HepG2 (cell line): ENCODE measurements around the gene MMP25. TPM values are rescaled to one million over a fixed set of nuclear protein-coding genes. Genes with fewer than 3 reads are reported as not detected.

ENCODE experiments used
- HBP1 ChIP-seq: IDR thresholded peaks from 2 replicates; pipeline ENCODE4 v1.6.1; 2016; ENCODE audit warnings: low read depth, control low read depth
- HMGXB4 ChIP-seq, 2 experiments: sonication (generic) in 1 of 2; formaldehyde crosslinking in 1 of 2; IDR thresholded peaks; 2 replicates each; pipeline versions ENCODE4 v1.4.0 to v1.6.1; 2018 to 2020; ENCODE audit warnings: missing genetic modification reagents in 2 of 2, borderline replicate concordance in 1 of 2, low read depth in 1 of 2, mild to moderate bottlenecking in 1 of 2, missing biosample characterization in 1 of 2
- KDM2A ChIP-seq: sonication (generic); formaldehyde crosslinking; IDR thresholded peaks from 2 replicates; pipeline ENCODE4 v1.4.0; 2020; ENCODE audit warnings: low read depth, missing genetic modification reagents, borderline replicate concordance
- MAX ChIP-seq: IDR thresholded peaks from 2 replicates; pipeline ENCODE4 v1.6.1; 2012; ENCODE audit warnings: inconsistent platforms
- NFYB ChIP-seq: sonication (generic); formaldehyde crosslinking; IDR thresholded peaks from 2 replicates; pipeline ENCODE4 v1.4.0; 2020; ENCODE audit warnings: missing genetic modification reagents
- TEF ChIP-seq: sonication (generic); formaldehyde crosslinking; IDR thresholded peaks from 2 replicates; pipeline ENCODE4 v1.5.0; 2020; ENCODE audit warnings: missing genetic modification reagents
- TIGD3 ChIP-seq: sonication (generic); formaldehyde crosslinking; IDR thresholded peaks from 2 replicates; pipeline ENCODE4 v1.5.1; 2020; ENCODE audit warnings: mild to moderate bottlenecking, missing genetic modification reagents, borderline replicate concordance
- UBTF ChIP-seq: sonication (generic); formaldehyde crosslinking; IDR thresholded peaks from 2 replicates; pipeline ENCODE4 v1.4.0; 2020; ENCODE audit warnings: mild to moderate bottlenecking, missing genetic modification reagents
- ZNF292 ChIP-seq: sonication (generic); formaldehyde crosslinking; IDR thresholded peaks from 2 replicates; pipeline ENCODE4 v1.8.1; 2022; ENCODE audit warnings: mild to moderate bottlenecking, low read depth, missing genetic modification reagents, borderline replicate concordance
- ZNF484 ChIP-seq: sonication (generic); formaldehyde crosslinking; IDR thresholded peaks from 2 replicates; pipeline ENCODE4 v1.5.1; 2020; ENCODE audit warnings: mild to moderate bottlenecking, low read depth, missing genetic modification reagents, borderline replicate concordance
- ZNF501 ChIP-seq: sonication (generic); formaldehyde crosslinking; IDR thresholded peaks from 2 replicates; pipeline ENCODE4 v1.5.1; 2020; ENCODE audit warnings: mild to moderate bottlenecking, moderate library complexity, missing genetic modification reagents
- ZNF574 ChIP-seq: sonication (generic); formaldehyde crosslinking; IDR thresholded peaks from 2 replicates; pipeline ENCODE4 v1.4.0; 2020; ENCODE audit warnings: missing genetic modification reagents
- ZNF580 ChIP-seq: IDR thresholded peaks from 2 replicates; pipeline ENCODE4 v1.6.1; 2016; ENCODE audit warnings: low read depth, borderline replicate concordance
- polyA plus RNA-seq, 8 experiments: library from polyadenylated mRNA; depleted of rRNA in 3 of 8; stranded (reverse) in 7 of 8; unstranded in 1 of 8; fragments of >200 nt; fragmentation: Illumina TruSeq in 4 of 8; extraction: Trizol in 4 of 8; gene quantifications; 2 replicates each; pipeline versions ENCODE4 v1.2.1 to v1.2.3, GENCODE V29; 2011 to 2016; ENCODE audit warnings: low read depth in 4 of 8, missing spikeins in 1 of 8, mixed read lengths in 1 of 8; ENCODE audit not compliant: insufficient read depth in 1 of 8
- total RNA-seq, 5 experiments: library from RNA; depleted of rRNA; stranded (reverse); fragments of >200 nt; fragmentation: Illumina TruSeq; extraction: Trizol; gene quantifications; 2 replicates each; pipeline ENCODE4 v1.2.3, GENCODE V29; 2016; ENCODE audit warnings: low read depth in 1 of 5

The MMP25 gene
- total and polyA plus RNA-seq, 2 of the 13 experiments (the other 11 are each of a cell fraction or from before 2014, with no cell fraction given): 0.04 to 0.08 TPM

- TF ChIP-seq UBTF: peak; percentile 54
- peak; percentile 30; the same call in 1 of the 2 replicates for TF ChIP-seq NFYB
- TF ChIP-seq TIGD3: no peak
- peak; percentile 72 for TF ChIP-seq ZNF574 (CRISPR knock-in tag)
- TF ChIP-seq HBP1 (CRISPR knock-in tag): no peak
- 0 out of 2 replicates have a peak, but pooled peaks have one; percentile 25 for TF ChIP-seq ZNF292 (CRISPR knock-in tag)
- TF ChIP-seq ZNF501: peak; percentile 49; the same call in 1 of the 2 replicates
- TF ChIP-seq TEF: no peak
- peak; percentile 88; the same call in 1 of the 2 replicates for TF ChIP-seq ZNF580
- TF ChIP-seq MAX: peak; percentile 51; the same call in 1 of the 2 replicates
- TF ChIP-seq HMGXB4 (CRISPR knock-in tag; IDR thresholded peaks at IDR 0.05; ENCODE audit: borderline replicate concordance in 1 of 2, low read depth in 1 of 2): peak; percentile 51 to 73; a peak in 3 of 4 replicates
- no peak for TF ChIP-seq ZNF484
- TF ChIP-seq KDM2A (CRISPR knock-in tag): peak; percentile 96
Measured at GRCh38 chr16:3027983-3028715, 18.2 kb upstream of the MMP25 start (continued).
